ENCODE data around the gene P3H2. TPM values are rescaled to one million over a fixed set of nuclear protein-coding genes. Genes with fewer than 3 reads are reported as not detected.

Gene P3H2
- total and polyA plus RNA-seq, 2 donors (not counting 1 experiment from before 2014, with no cell fraction given) = 20.5 to 21.6 TPM

GRCh38 chr3:190110826-190111225, 9.9 kb downstream of the P3H2 start:
- Histone ChIP-seq H3K4me3 (replicated peaks in 1 of 4; ENCODE audit: control extremely low read depth in 1 of 4, insufficient read depth in 1 of 4, low read depth in 3 of 4, low read length in 4 of 4) (no peak overlapping the region), H3K27me3 (ENCODE audit: control insufficient read depth, insufficient read depth, low read length) (no peaks in the 10 kb centered on the region), H3K79me2 (ENCODE audit: control insufficient read depth, insufficient read depth, low read length) (no peaks in the 10 kb centered on the region), H3K36me3 (ENCODE audit: control insufficient read depth, insufficient read depth, low read length) (no peaks in the 10 kb centered on the region), H3K27ac (ENCODE audit: insufficient read depth, low read length) (no peak overlapping the region), H3K4me2 (ENCODE audit: extremely low read depth, insufficient read depth, low read length) (no peak overlapping the region), H2AFZ (ENCODE audit: low read length) (no peak overlapping the region), H4K20me1 (ENCODE audit: control insufficient read depth, extremely low read depth, insufficient read depth, low read length) (no peaks in the 10 kb centered on the region), H3K9me3 (ENCODE audit: control insufficient read depth, insufficient read depth, low read depth, low read length) (no peaks in the 10 kb centered on the region), H3K9ac (ENCODE audit: insufficient read depth, low read length) (no peak overlapping the region), H3K4me1 (ENCODE audit: control insufficient read depth, extremely low read depth, insufficient read depth, low read length) (no peaks in the 10 kb centered on the region)
- DNase-seq (ENCODE audit: low read depth in 2 of 2) = no peak
- TF ChIP-seq EZH2 (IDR thresholded peaks at IDR 0.05; ENCODE audit: low read length, missing control alignments) (no peak), CTCF (conservative IDR thresholded peaks at IDR 0.05 in 1 of 2, IDR thresholded peaks at IDR 0.05 in 1 of 2; ENCODE audit: low read depth in 1 of 2, low read length in 2 of 2) (no peak)

- H4K20me1 ChIP-seq (ENCODE audit: control insufficient read depth, extremely low read depth, insufficient read depth, low read length) = no peaks in the 10 kb centered on the region
Measured at GRCh38 chr3:190109441-190109840, 11.3 kb downstream of the P3H2 start.

GRCh38 chr3:190108804-190109203, 11.9 kb downstream of the P3H2 start:
- Histone ChIP-seq H3K4me2 (ENCODE audit: extremely low read depth, insufficient read depth, low read length) (no peak overlapping the region), H3K4me3 (replicated peaks in 1 of 4; ENCODE audit: control extremely low read depth in 1 of 4, insufficient read depth in 1 of 4, low read depth in 3 of 4, low read length in 4 of 4) (no peak overlapping the region), H2AFZ (ENCODE audit: low read length) (no peak overlapping the region), H3K27ac (ENCODE audit: insufficient read depth, low read length) (no peak overlapping the region), H3K36me3 (ENCODE audit: control insufficient read depth, insufficient read depth, low read length) (no peaks in the 10 kb centered on the region), H3K9me3 (ENCODE audit: control insufficient read depth, insufficient read depth, low read depth, low read length) (no peaks in the 10 kb centered on the region), H4K20me1 (ENCODE audit: control insufficient read depth, extremely low read depth, insufficient read depth, low read length) (no peaks in the 10 kb centered on the region), H3K9ac (ENCODE audit: insufficient read depth, low read length) (no peak overlapping the region), H3K27me3 (ENCODE audit: control insufficient read depth, insufficient read depth, low read length) (no peaks in the 10 kb centered on the region), H3K4me1 (ENCODE audit: control insufficient read depth, extremely low read depth, insufficient read depth, low read length) (no peaks in the 10 kb centered on the region), H3K79me2 (ENCODE audit: control insufficient read depth, insufficient read depth, low read length) (no peaks in the 10 kb centered on the region)
- no peak for TF ChIP-seq CTCF (conservative IDR thresholded peaks at IDR 0.05 in 1 of 2, IDR thresholded peaks at IDR 0.05 in 1 of 2; ENCODE audit: low read depth in 1 of 2, low read length in 2 of 2)
- TF ChIP-seq EZH2 (IDR thresholded peaks at IDR 0.05; ENCODE audit: low read length, missing control alignments) = no peak
- DNase-seq (ENCODE audit: low read depth in 2 of 2) = peak in 1 of 2 donors; percentile 40

More at GRCh38 chr3:190109441-190109840, 11.3 kb downstream of the P3H2 start:
- Histone ChIP-seq H3K4me3 (replicated peaks in 1 of 4; ENCODE audit: control extremely low read depth in 1 of 4, insufficient read depth in 1 of 4, low read depth in 3 of 4, low read length in 4 of 4) (no peak overlapping the region), H3K9me3 (ENCODE audit: control insufficient read depth, insufficient read depth, low read depth, low read length) (no peaks in the 10 kb centered on the region), H2AFZ (ENCODE audit: low read length) (no peak overlapping the region), H3K36me3 (ENCODE audit: control insufficient read depth, insufficient read depth, low read length) (no peaks in the 10 kb centered on the region), H3K4me2 (ENCODE audit: extremely low read depth, insufficient read depth, low read length) (no peak overlapping the region), H3K27me3 (ENCODE audit: control insufficient read depth, insufficient read depth, low read length) (no peaks in the 10 kb centered on the region), H3K4me1 (ENCODE audit: control insufficient read depth, extremely low read depth, insufficient read depth, low read length) (no peaks in the 10 kb centered on the region), H3K9ac (ENCODE audit: insufficient read depth, low read length) (no peak overlapping the region), H3K27ac (ENCODE audit: insufficient read depth, low read length) (no peak overlapping the region), H3K79me2 (ENCODE audit: control insufficient read depth, insufficient read depth, low read length) (no peaks in the 10 kb centered on the region)
- DNase-seq (ENCODE audit: low read depth in 2 of 2) = no peak
- TF ChIP-seq EZH2 (IDR thresholded peaks at IDR 0.05; ENCODE audit: low read length, missing control alignments) = no peak
- no peak for TF ChIP-seq CTCF (conservative IDR thresholded peaks at IDR 0.05 in 1 of 2, IDR thresholded peaks at IDR 0.05 in 1 of 2; ENCODE audit: low read depth in 1 of 2, low read length in 2 of 2)
